Measurements from ENCODE around the gene KCNMA1.

DNA sequence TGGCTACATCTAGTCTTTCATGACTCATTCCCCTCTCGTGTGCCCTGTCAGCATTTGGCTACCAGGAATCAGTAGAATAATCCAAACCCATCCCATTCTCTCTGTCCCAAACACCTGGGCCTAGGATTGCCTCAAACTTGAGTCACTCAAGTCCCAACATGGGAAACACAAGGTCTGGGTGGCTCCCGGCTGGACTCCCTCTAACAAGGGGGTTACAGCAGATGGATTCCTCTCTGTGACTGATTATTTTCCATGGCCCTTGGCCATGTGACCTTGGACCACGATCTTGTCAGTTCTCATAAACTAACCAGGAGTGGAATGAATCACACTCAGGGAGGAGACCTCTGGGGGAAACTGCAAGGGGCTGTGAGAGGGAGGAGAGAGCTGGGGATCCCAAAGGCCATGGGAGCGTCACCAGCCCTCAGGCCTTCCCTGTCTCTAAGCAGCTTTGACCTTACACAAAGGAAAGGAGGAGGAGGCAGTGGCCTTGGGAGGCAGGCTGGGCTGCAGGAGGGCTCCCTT lies 533.1 kb downstream of the KCNMA1 start:
- TF ChIP-seq POLR2AphosphoS5 (IDR thresholded peaks at IDR 0.05), result peak in 1 of 3 donors; percentile 49
- TF ChIP-seq, protein P1, sequence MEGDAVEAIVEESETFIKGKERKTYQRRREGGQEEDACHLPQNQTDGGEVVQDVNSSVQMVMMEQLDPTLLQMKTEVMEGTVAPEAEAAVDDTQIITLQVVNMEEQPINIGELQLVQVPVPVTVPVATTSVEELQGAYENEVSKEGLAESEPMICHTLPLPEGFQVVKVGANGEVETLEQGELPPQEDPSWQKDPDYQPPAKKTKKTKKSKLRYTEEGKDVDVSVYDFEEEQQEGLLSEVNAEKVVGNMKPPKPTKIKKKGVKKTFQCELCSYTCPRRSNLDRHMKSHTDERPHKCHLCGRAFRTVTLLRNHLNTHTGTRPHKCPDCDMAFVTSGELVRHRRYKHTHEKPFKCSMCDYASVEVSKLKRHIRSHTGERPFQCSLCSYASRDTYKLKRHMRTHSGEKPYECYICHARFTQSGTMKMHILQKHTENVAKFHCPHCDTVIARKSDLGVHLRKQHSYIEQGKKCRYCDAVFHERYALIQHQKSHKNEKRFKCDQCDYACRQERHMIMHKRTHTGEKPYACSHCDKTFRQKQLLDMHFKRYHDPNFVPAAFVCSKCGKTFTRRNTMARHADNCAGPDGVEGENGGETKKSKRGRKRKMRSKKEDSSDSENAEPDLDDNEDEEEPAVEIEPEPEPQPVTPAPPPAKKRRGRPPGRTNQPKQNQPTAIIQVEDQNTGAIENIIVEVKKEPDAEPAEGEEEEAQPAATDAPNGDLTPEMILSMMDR (IDR thresholded peaks at IDR 0.05), result no peak
- no peak for TF ChIP-seq EP300 (IDR thresholded peaks at IDR 0.05)
